HG03342 (cell line): ENCODE data around the gene KIRREL1.

Experiments
- ATAC-seq: cut with Tn5 transposase; IDR thresholded peaks from one replicate; pipeline ENCODE4 v1.9.1; 2021; ENCODE audit warnings: mild to moderate bottlenecking, moderate library complexity; ENCODE audit not compliant: unreplicated experiment

KIRREL1 gene

DNA sequence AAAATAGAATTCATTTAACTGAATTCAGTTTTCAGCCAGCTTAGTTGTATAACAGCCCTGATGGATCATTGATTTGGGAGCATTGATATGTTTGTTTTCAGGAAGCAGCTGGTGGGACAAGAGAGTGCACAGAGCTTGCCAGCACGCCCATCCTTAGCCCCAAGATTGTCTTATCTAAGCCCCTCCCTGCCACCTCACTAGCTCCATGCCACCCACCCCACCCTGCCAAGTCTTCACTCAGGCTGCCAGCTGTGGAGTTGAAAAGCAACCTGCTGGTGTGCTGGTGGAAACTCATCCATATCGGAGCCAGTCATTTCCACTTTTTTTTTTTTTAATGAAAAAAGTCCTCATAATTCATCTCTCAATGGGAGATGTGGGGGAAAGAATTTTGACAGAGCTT is 11.8 kb downstream of the KIRREL1 start:
- no peak for ATAC-seq

DNA sequence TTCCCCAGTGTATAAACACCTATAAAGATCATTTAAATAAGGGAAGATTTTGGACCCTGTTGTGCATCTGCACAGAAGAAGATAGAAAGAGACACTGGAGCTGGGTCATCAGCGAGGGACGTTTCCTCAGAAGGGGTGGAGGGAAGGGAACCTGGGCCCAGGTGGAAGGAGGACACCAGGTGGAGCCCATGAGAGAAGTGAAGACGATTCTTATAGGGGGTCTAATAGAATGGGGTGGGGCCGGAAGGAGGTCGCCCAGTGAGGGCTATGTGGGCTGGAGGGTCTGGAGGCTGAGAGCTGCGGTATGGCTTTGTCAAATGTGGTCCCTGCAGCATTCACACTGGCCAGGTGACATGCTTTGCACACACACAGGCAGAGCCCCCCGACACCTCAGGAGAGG is 13.7 kb downstream of the KIRREL1 start:
- no peak for ATAC-seq

DNA sequence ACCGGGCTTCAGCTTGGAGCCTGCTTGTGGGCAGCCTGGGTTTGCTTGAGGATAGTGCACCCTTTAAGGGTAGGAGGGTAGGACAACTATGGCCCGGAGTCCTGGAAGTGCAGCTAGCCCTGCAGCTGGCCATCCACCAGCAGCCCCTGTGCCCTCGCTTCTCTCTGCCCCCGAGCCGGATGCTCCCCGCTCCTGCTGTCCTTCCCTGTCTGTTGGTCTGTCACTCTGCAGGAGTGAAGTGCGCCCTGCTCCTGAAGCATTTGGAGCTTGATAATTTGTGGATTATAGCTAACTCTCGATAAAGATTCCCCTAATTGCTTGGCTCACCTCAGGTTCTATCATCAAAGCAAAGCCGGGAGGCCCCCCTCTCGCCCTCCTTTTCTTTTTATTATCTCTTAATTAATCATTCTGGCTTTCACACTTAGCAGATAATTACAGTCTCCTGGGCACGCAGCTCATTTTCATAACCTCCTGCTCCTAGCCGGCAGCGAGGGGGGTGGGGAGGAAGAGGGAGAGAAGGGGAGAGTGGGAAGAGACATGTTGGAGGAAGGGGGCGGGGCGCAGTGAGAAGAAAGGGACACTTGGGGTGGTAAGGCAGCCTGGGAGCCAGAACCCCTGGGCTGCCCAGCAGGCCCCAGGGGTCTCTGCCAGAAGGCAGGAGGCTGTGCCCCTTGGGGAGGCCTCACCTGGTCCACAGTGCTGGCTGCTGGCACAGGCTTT is 14.4 kb downstream of the KIRREL1 start:
- no peak for ATAC-seq

DNA sequence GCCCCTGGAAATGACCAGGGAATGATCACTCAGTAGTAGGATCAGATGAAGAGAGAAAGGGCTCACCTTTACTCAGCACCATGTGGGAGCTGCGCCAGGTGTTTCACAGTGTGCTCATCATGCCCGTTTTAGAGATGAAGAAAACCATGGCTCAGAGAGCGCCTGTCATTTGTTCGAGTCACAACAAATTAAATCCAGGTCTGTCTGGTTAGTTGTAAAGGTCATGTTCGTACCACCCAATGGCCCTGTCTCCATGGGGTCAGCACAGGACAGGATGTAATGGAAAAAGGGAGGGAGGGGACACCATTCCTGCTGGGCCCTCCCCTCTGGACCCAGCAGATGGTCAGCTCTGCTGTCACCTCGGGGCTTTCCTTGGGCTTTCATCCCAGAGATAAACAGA is 15.2 kb downstream of the KIRREL1 start:
- no peak for ATAC-seq

DNA sequence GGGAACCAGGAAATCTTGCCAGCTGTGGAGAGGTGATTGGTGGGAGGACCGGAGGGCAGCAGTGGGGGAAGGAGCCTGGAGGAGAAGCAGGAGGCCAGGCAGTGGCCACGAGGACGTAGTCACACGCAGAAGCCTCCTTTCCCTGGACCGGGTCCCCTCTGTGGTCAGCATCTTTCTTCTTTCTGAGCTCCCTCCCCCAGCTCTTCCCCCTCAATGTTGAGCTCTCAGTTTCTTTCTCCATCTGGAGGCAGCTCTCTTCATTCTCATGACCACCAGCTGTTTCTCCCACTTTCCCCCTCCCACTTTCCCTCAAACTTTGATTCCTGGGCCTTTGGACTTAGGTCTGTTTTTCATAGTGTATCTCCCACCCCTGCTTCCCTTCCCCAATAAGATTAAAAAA is 18.3 kb downstream of the KIRREL1 start:
- no peak for ATAC-seq

DNA sequence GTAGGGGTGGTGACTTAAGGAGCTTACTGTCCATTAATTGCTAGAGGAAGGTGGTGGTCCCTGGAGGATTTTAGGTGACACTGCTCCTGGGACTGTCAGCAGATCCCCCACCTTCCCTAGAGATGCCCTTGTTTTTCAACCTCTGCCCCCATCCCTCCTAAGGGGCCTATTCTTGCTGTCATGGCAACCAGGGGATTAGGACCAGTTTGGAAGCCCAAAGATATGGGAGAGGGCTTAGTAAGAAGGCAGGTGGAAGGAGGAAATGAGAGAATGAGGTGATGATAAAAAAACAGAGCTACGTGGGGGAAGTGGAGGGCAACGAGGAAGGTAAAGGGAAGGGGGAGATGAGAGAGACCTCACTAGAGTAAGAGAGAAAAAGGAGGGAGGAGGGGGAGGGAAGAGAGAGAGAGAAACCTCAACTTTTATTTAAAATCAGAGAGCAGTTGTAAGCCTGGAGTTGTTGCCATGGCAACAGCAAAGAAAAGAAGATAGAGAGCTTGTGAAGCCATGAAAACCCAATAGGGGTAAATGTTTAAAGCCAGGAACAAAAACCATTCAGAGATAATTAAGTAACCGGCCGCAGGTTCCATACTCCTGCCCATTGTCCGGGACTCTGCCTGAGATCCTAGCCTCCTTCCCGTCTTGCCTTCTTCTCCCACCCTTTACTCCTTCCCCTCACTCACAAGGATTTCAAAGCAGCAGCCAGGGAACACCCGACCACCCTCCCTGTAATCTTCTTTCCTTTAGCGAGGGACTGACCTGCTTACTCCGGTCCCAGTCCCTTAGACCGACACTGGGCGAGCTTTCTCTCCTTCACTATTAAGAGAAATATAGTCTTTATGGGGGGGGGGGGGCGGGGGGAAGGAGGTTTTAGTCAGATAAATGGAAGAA is 20.6 kb downstream of the KIRREL1 start:
- ATAC-seq = no peak

DNA sequence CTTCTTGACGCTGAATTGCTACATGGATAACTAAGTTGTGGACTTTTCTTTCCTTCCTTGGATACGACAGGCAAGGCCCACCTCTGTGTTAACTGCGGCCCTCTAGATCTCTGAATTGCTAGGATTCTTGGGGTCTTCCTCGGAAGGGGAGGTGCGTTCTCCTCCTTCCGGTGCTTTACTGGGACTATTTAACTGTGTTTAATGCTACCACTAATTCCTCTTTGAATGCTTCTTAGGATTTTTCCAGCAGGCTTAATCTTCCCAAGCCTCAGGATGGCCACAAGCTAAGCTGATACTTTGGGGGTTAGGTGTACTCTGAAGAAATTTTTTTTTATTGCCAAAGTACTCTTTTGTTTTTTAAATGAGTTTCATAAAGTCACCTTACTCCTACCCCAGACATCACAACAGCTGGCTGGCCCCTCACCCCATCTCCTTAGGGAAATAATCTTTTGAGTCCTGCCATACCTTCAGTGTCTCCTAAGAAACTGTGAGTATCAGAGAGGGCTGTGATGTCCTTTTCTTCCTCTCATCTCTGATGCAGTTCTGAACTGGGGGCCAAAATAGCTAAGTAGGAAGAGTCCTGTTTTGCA is 21.4 kb downstream of the KIRREL1 start:
- ATAC-seq = no peak

DNA sequence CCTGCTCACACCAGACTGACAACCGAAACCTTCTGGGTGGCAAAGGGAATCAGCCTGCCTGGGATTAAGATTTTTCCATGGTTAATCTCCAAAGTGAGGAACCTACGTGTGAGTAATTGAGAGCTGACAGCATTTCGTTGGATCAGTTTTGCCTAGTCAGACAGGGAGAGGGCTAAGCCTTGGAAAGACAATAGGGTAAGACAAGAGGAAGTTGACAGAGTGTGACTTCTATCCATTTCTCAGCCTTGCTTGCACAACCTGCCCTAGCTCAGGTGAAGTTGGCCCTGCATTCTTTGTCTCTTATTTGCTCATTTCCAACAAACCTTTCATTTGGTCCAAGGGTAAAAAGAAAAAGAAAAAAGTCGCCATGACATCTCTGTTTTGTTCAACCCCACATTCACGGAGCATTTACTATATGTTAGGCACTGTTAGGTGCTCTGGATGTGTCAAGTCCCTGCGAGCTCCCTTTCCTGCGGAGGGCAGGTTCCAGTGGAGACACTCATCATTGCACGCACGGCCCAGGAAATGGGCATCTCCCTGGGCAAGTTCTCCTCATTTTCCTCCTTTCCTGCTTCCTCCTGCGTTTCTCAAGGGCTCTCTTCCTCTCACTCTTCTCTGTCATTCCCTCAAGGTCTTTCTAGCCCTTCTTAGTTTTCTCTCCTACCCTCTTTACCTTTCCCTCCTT is 23.3 kb downstream of the KIRREL1 start:
- no peak for ATAC-seq

DNA sequence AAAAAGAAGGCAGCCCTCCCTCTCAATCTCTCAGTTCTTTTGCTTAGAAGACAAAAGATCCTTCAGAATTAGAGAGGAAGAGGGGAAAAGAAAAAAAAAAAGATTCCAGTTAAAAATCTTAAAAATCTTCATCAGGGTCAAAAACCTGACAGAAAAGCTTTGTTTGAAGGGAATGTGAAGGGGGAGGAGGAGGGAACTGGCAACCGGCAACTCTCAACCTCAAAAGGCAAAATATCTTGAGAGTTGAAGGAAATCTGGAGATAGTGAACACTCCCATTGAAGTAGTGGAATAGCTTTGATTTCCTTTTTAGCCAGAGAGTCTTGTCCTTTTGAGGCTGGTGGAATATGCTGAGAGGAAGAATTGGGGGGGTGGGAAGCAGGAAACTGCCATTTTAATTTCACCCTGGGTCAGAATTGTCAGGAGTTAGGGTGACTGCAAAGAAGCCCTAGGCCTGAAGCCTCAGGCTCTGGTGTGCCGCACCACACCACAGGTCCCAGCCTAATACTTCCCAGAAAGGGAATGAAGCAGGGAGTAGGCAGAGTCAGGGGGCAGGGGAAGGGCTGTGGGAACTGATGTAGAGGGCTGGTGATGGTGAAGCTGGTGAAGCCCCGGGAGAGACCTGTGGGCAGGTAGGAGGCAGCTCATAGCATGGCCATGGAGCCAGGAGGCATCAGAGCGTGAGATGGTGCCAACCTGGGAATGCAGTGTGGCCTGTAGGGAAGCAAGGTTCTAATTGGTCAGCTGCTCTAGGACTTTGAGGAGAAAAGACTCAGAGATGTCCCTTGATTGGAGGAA is 24.6 kb downstream of the KIRREL1 start:
- no peak for ATAC-seq

DNA sequence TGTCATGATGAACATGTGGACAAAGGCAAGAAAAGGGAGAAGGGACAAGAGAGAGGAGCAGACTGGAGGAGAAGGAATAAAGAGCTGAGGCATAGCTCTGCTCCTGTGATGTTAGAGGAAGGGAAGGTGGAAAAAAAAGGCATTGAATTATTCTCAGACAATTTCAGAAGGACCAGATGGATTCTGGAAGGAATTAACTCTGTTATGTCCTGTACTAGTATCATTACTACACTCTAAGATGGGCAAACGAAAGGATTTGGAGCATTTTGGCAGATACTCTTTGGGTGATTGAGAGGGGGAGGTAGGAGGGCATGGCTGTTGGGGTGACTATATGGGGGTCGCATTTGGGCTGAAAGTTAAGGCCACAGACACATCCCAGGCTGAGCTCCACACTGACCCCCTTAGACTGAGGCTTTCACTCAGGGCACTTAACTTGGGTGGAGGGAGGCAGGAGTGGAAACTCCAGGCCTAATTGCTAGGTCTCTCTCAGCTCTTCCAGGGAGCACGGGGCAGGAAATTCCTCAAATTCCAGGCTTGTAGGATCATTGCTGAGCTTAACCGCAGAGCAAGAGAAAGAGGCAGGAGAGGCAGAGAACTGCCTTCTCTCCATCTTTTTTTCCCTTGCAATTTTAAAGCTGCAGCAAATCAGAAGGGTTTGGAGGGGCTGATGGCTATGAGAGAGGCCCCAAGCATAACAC is 25.9 kb downstream of the KIRREL1 start:
- ATAC-seq = no peak

DNA sequence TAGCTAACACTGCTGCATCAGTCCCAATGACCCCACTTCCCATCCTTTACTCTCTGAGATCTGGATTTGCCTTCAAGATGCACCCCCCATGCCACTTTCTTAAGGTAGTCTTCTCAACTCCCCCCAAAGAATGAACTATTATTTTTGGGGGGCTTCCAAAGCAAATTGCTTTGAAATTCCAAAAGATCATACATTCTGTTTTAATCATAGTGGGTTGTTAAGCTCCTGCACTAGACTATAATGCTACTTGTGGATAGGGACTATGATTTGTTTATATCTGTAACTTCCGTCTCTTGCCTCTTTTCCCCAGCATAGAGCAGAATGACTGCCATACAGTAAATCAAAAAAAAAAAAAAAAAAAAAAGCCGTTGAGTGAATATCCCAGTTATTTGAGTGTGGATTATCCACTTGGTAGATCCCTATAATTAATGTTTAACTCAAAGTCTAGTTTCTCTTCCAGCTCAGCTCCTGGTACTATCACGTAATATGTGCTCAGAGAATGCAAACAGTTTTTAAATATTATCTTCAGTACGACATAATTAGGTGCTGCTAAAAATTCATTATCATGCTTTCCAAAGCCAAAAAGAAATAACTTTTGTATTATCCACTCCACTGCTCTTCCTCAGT is 26.9 kb downstream of the KIRREL1 start:
- ATAC-seq = no peak

DNA sequence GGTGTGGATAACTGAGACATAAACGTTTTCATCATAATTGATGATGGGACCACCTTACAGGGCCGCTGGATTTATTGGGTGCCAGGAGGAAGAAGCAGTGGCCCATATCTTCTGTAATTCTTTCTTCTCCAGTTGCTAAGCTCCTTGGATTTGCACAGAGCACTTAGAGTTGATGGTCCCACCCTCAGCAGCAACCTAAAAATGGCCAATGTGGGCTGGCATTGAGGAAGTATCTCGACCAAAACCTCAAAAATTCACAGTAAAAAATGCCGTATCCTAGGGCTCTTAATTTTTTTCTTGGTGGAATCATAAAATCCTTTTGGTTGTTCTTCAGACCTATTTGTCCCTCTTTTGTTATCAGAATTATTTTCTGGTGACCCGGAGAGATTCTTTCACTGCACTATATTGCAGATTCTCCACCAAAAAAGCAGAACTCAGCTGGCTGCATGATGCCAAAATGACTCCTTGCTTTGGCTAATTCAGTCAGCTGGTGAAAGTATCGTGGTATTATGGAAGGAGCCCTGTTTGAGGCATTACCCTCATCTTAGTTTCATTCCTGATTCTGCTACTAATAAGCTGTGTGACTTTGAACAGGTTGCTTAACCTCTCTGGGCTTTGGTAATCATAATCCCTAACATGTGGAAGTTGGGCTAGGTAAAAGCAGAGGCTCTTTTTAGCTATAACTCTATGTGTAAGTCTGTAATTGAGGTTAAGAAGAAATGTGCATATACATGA is 27.6 kb downstream of the KIRREL1 start:
- no peak for ATAC-seq

DNA sequence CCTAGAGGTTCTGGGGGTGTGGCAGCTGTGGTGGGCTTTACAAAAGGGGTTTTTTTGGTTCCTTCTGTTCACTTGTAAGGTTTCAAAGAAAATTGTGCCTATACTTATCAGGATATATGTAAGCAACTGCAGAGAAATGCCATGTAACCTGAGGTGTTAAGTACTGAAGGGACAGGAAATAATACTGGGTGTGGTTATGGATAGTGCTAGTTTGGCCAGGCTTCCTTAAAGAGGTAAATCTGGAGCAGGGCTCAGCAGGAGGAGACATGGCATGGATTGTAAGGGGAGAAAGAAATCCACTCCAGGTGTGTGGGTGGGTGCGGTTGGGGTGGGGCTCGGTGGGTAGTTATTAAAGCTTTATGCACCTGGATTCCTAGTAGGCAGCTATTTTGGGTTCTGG is 28.3 kb downstream of the KIRREL1 start:
- ATAC-seq = no peak

DNA sequence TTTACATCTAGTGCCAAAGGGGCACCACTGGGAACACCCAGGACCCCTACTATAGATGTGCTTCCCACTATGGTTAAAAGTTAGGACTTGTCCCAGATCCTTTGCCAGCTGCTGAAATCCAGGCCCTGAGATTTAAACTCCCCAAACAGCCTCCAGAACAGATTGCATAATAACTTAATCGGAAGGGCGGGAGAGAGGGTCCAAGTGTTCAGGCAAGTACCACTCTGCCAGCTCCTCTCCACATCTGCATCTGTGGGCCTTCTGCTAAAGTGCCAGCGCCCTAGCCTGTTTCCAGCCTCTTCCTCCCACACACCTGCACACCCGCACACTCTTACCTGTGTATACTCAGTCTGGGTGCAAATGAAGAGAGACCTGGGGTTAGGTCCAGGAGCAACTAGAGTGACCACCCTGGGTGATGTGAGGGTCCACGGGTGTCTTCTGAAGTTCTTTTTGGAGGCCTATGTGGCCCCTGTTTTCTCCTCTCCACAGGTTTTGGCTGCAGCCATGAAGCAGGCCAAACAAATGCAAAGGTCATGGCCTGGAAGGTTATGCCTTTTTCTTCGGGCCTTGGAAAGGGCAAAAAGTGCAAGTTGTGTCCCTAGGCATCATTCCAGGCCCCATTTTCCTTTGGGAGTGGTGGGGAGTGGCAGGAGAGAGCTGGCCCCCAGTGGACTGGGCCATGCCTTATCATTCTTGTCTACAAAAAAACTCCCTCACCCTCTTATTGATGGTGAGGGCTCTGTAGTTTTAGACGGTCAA is 29.3 kb downstream of the KIRREL1 start:
- ATAC-seq = no peak

DNA sequence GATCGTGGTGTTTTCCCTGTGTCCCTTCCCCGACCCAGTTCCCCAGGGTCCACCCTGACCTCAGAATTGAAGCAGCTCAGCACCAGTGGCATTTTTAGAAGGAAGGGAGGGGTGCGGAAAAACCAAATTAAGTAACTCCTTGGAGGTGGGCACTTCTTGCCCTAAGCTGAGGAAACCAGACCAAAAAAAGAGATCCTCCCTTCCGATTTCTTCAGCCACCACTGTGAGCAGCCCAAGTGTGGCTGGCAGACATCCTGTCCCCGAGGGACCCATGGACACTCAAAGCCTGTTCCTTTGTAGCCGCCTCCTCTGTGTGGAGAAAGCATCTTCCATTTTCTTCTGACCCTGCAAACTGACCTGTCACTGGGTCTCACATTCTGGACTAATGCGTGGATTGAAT is 31.3 kb downstream of the KIRREL1 start:
- ATAC-seq = no peak

DNA sequence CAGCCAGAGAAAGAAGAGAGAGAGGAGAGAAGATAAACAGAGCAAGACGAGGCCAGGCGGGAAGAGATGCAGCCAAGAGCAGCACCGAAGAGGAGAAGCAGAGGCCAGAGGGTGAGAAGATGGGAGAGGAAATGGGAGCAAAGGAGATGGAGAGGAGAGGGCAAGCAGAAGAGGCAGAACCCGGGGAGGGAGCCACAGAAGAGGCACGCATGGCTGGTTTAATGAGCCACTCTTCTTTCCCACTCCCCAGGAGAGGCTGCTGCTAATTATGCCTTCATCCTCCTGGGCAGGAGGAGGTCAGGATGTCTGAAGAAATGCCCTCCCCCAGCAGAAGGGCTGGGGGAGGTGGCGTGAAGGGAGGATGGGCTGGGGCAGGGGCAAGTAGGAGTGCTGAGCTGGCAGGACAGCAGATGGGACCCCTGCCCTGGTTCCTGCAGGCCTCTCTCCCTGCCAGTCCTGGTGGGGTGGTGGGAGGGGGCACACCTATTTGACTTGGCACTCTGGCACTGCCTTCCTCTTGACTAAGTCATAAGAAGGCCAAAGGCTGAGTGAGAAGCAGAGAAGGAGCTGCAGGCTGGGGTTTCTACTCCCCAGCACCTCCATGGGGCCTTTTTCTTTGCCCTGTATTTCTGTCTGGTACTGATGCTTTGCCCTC is 32.3 kb downstream of the KIRREL1 start:
- no peak for ATAC-seq

DNA sequence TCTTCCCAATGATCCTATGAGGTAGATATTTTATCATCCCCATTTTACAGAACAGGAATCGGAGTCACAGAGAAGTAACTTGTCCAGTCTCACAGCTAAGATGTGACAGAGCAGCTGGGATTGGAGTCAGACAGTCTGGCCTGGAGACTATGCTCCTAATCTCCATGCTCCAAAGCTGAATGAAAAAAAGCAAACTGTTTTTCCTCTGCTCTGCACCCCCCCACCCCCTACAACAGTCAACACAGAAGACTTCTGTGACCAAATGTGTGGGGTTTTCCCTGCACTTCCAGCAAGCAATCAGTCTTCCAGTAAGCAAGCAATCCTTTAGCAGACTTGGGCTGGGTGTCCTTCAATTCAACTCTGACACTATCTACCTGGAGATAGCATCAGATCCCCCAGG is 33.2 kb downstream of the KIRREL1 start:
- ATAC-seq = no peak

DNA sequence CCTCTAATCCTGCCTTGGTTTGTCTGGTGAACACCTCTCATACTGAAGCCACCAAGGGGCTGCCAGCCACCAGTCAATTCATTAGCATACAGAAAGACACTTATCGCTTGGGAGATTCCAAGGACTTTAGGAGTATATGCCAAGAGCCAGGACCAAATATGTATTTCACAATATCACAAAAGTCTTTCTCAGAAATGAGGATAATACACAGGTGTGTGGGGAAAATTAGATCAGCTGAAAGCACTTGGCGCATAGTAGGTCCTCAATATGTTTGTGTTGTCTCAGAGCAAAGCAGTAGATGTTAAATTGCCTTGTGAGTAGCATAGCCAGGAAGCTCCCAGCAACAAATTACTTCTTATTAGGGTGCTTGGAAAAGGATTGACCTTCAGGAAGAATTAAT is 34.1 kb downstream of the KIRREL1 start:
- ATAC-seq = no peak
